ENCODE data around the gene ELMO2. TPM values are rescaled to one million over a fixed set of nuclear protein-coding genes. Genes with fewer than 3 reads are reported as not detected.
A peak's percentile ranks its signal among the peaks of the same experiment; 100 is the strongest.

The ELMO2 gene
- total and polyA plus RNA-seq, 2 donors (not counting 1 experiment from before 2014, with no cell fraction given) = 22.1 to 41.7 TPM

DNA sequence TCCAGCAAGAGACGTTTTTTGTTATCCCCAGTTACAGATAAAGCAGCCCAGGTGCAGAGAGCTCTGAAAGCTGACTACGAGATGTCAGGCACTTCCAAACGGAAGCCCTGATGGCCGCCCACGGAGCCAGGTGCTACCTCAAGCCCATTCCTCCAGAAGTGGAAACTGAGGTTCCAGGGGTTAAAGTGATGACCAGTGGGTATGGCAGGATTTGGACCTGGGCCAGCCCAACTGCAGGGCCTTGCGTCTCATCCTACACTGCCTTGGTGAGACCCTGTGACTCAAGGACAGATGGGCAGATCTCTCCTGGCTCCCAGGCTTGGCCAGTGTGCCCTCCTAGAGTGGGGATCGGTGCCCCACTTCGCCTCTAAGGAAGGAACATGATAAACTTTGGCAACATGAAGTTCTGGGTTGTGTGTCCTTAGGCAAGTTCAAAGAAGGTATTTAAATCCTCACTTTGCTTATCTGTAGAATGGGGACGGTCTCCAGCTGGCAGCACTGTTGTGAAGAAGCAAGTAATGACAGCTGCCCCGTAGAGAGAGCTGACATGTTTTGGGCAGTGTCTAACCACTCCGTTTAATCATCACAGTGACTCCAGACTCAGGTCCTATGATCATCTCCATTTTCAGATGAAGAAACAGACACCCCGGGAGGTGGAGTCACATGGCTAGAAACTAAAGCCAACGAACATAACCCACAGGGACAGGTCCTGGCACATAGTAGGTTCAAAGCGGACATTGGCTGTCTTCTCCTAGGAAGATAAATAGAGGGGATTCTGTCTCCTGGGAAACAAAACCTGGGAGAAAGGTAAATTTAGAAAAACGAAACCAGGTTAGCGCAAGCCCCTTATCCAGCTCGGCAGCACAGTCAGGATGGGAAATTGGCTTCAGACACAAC, 63.7 kb downstream of the ELMO2 start:
- H3K36me3 ChIP-seq (replicated peaks in 1 of 2; ENCODE audit: control extremely low read depth in 1 of 2, control insufficient read depth in 1 of 2, extremely low read depth in 1 of 2, insufficient read depth in 2 of 2, low read length in 1 of 2) = peaks cover 0 to 10% of the 10 kb centered on the region in 2 experiments
- peaks cover 0 to 40% (median 15%) of the 10 kb centered on the region in 4 experiments for H3K27me3 ChIP-seq (replicated peaks in 1 of 4; ENCODE audit: control extremely low read depth in 1 of 4, control insufficient read depth in 3 of 4, insufficient read depth in 4 of 4, low read length in 3 of 4)
- TF ChIP-seq EZH2 (IDR thresholded peaks at IDR 0.05; ENCODE audit: borderline replicate concordance, insufficient read depth, low read depth, low read length, poor library complexity, severe bottlenecking) = no peak
- TF ChIP-seq, protein P1, sequence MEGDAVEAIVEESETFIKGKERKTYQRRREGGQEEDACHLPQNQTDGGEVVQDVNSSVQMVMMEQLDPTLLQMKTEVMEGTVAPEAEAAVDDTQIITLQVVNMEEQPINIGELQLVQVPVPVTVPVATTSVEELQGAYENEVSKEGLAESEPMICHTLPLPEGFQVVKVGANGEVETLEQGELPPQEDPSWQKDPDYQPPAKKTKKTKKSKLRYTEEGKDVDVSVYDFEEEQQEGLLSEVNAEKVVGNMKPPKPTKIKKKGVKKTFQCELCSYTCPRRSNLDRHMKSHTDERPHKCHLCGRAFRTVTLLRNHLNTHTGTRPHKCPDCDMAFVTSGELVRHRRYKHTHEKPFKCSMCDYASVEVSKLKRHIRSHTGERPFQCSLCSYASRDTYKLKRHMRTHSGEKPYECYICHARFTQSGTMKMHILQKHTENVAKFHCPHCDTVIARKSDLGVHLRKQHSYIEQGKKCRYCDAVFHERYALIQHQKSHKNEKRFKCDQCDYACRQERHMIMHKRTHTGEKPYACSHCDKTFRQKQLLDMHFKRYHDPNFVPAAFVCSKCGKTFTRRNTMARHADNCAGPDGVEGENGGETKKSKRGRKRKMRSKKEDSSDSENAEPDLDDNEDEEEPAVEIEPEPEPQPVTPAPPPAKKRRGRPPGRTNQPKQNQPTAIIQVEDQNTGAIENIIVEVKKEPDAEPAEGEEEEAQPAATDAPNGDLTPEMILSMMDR (IDR thresholded peaks at IDR 0.05) = no peak
- CTCF ChIA-PET = interaction anchor here (0.7 kb wide), 1 partner anchor 320 kb away, joined by 3 read pairs; no protein-coding TSS in a partner anchor
- no peak for ATAC-seq (ENCODE audit: low read depth)
- intact Hi-C loops (cut with micrococcal nuclease) = loop anchor here (10.0 kb wide), 1 partner anchor 318 kb away; the partner anchor contains the start of gene SLC12A5
- no peak overlapping the region for H2AFZ ChIP-seq (ENCODE audit: insufficient read depth, low read depth, low read length, poor library complexity, severe bottlenecking)
- H3K4me1 ChIP-seq (ENCODE audit: control insufficient read depth in 2 of 2, insufficient read depth in 2 of 2, low read length in 2 of 2) = peaks cover 16 to 17% of the 10 kb centered on the region in 2 donors
- no peaks in the 10 kb centered on the region for H3K9me3 ChIP-seq (ENCODE audit: control extremely low read depth in 1 of 3, control insufficient read depth in 2 of 3, insufficient read depth in 1 of 3, low read length in 2 of 3)
- H3K79me2 ChIP-seq (ENCODE audit: control insufficient read depth, insufficient read depth, low read length) = peaks cover 3% of the 10 kb centered on the region
- no peaks in the 10 kb centered on the region for H3K9me3 Mint-ChIP-seq (ENCODE audit: insufficient read depth)
- H3K4me3 Mint-ChIP-seq = peak overlapping the region; percentile 41
- peak overlapping the region; percentile 11 for H3K9ac ChIP-seq (ENCODE audit: low read length)
- WGBS (ENCODE audit: insufficient coverage) = 49% methylated on average over 13 of the region's 17 CpGs
- H3K27ac Mint-ChIP-seq = no peak overlapping the region
- H3K4me1 Mint-ChIP-seq = peaks cover 20% of the 10 kb centered on the region
- peaks cover 38% of the 10 kb centered on the region for H3K27me3 Mint-ChIP-seq
- POLR2A ChIA-PET = no interaction called here
- H3K4me3 ChIP-seq (ENCODE audit: control extremely low read depth in 1 of 5, extremely low read depth in 1 of 5, insufficient read depth in 1 of 5, low read depth in 2 of 5, low read length in 4 of 5) = peak overlapping the region in 1 of 5 experiments; percentile 4
- no peak for DNase-seq
- H4K20me1 ChIP-seq (ENCODE audit: control insufficient read depth, insufficient read depth, low read length, poor library complexity, severe bottlenecking) = no peaks in the 10 kb centered on the region
- H3K4me2 ChIP-seq (replicated peaks; ENCODE audit: low read depth, low read length, poor library complexity, severe bottlenecking) = peak overlapping the region; percentile 45
- H3K27ac ChIP-seq (ENCODE audit: low read length in 2 of 2) = no peak overlapping the region

DNA sequence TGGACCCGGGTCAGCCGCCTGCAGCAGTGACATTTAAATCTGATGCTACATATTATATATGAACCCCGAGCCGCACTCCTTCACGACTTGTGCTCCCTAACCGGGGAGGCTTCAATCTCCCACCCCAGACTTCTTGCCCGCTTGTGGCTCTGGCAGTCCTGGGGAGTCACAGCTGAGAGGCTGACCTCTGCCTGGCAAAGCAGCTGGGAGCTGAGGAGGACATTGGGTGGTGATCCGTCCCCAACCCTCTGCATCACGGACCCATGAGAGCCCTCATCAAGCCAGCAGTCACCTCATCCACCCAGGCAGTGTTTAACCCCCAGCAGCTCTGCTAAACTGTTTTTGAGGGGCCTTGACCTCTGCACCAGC, 64.4 kb downstream of the ELMO2 start:
- intact Hi-C loops (cut with micrococcal nuclease) = loop anchor here (10.0 kb wide), 1 partner anchor 317 kb away; the partner anchor contains the start of gene SLC12A5
- Mint-ChIP-seq H3K9me3 (ENCODE audit: insufficient read depth) (no peaks in the 10 kb centered on the region), H3K27ac (no peak overlapping the region), H3K4me3 (no peak overlapping the region), H3K4me1 (peaks cover 18% of the 10 kb centered on the region), H3K27me3 (peaks cover 38% of the 10 kb centered on the region)
- TF ChIP-seq, protein P1 (IDR thresholded peaks at IDR 0.05) = no peak
- TF ChIP-seq EZH2 (IDR thresholded peaks at IDR 0.05; ENCODE audit: borderline replicate concordance, insufficient read depth, low read depth, low read length, poor library complexity, severe bottlenecking) = no peak
- Histone ChIP-seq H3K27me3 (replicated peaks in 1 of 4; ENCODE audit: control extremely low read depth in 1 of 4, control insufficient read depth in 3 of 4, insufficient read depth in 4 of 4, low read length in 3 of 4) (peaks cover 0 to 45% (median 15%) of the 10 kb centered on the region in 4 experiments), H3K9me3 (ENCODE audit: control extremely low read depth in 1 of 3, control insufficient read depth in 2 of 3, insufficient read depth in 1 of 3, low read length in 2 of 3) (no peaks in the 10 kb centered on the region), H4K20me1 (ENCODE audit: control insufficient read depth, insufficient read depth, low read length, poor library complexity, severe bottlenecking) (no peaks in the 10 kb centered on the region), H3K4me1 (ENCODE audit: control insufficient read depth in 2 of 2, insufficient read depth in 2 of 2, low read length in 2 of 2) (peaks cover 16 to 17% of the 10 kb centered on the region in 2 donors), H3K79me2 (ENCODE audit: control insufficient read depth, insufficient read depth, low read length) (peaks cover 3% of the 10 kb centered on the region), H3K36me3 (replicated peaks in 1 of 2; ENCODE audit: control extremely low read depth in 1 of 2, control insufficient read depth in 1 of 2, extremely low read depth in 1 of 2, insufficient read depth in 2 of 2, low read length in 1 of 2) (peaks cover 0 to 10% of the 10 kb centered on the region in 2 experiments), H3K27ac (ENCODE audit: low read length in 2 of 2) (no peak overlapping the region), H3K4me3 (ENCODE audit: control extremely low read depth in 1 of 5, extremely low read depth in 1 of 5, insufficient read depth in 1 of 5, low read depth in 2 of 5, low read length in 4 of 5) (no peak overlapping the region), H3K9ac (ENCODE audit: low read length) (no peak overlapping the region), H3K4me2 (replicated peaks; ENCODE audit: low read depth, low read length, poor library complexity, severe bottlenecking) (no peak overlapping the region), H2AFZ (ENCODE audit: insufficient read depth, low read depth, low read length, poor library complexity, severe bottlenecking) (no peak overlapping the region)
- CTCF ChIA-PET = interaction anchor here (0.7 kb wide), 1 partner anchor 319 kb away, joined by 3 read pairs; no protein-coding TSS in a partner anchor
- 65% methylated on average over 4 of the region's 9 CpGs for WGBS (ENCODE audit: insufficient coverage)
- DNase-seq = no peak
- POLR2A ChIA-PET = no interaction called here
- no peak for ATAC-seq (ENCODE audit: low read depth)
